Endothelial cell of umbilical vein (primary cell): ENCODE results near the gene SERPINA9. TPM values are rescaled to one million over a fixed set of nuclear protein-coding genes. Genes with fewer than 3 reads are reported as not detected.

Experiments
- BruUV-seq: library from RNA; stranded (reverse); fragments of 400-500 nt; replicated peaks from 2 replicates; lab custom pipeline; 2021; lab: Mats Ljungman, UMichigan
- CTCF ChIA-PET: fragments of 300-600, 350-600 bp; sonication (Branson Sonifier 250); formaldehyde crosslinking; loops from one replicate; lab custom pipeline; 2021; ENCODE audit warnings: antibody characterized with exemption, inconsistent platforms; lab: Charles Lee
- POLR2A ChIA-PET: fragments of 300-600, 350-600 bp; sonication (Branson Sonifier 250); formaldehyde crosslinking; loops from one replicate; lab custom pipeline; 2021; ENCODE audit warnings: antibody characterized with exemption, inconsistent platforms; lab: Charles Lee
- DNase-seq: peaks from one replicate; pipeline ENCODE4 v3.0.0-alpha.2; 2011; ENCODE audit warnings: low read depth, low spot score
- FAIRE-seq: peaks from 2 replicates; lab custom pipeline; 2011; peaks lifted over from hg19 to GRCh38; lab: Jason Lieb, UNC
- H2AFZ ChIP-seq: 2 replicates; pipeline ENCODE4 v1.6.0; 2012; ENCODE audit warnings: low read depth, low read length, control low read depth, inconsistent platforms
- H3K27ac ChIP-seq: 2 replicates; pipeline ENCODE4 v1.5.1; 2011; ENCODE audit warnings: low read depth, mild to moderate bottlenecking, control low read depth, low read length, moderate library complexity; ENCODE audit not compliant: insufficient read depth
- H3K27me3 ChIP-seq, 2 experiments: 2 replicates each; pipeline versions ENCODE4 v1.6.0 to v1.6.1; 2011; ENCODE audit warnings: low read length in 2 of 2, mixed read lengths in 1 of 2; ENCODE audit not compliant: control insufficient read depth in 2 of 2, insufficient read depth in 2 of 2
- H3K36me3 ChIP-seq, 2 experiments: 2 replicates in 1 of 2; 3 replicates in 1 of 2; pipeline ENCODE4 v1.5.1; 2011; ENCODE audit warnings: low read length in 2 of 2, mild to moderate bottlenecking in 1 of 2, moderate library complexity in 1 of 2; ENCODE audit not compliant: control insufficient read depth in 2 of 2, insufficient read depth in 2 of 2; ENCODE audit errors: extremely low read depth in 1 of 2
- H3K4me1 ChIP-seq: 3 replicates; pipeline ENCODE4 v1.5.1; 2011; ENCODE audit warnings: mild to moderate bottlenecking, low read length; ENCODE audit not compliant: control insufficient read depth, insufficient read depth; ENCODE audit errors: extremely low read depth
- H3K4me2 ChIP-seq: 2 replicates; pipeline ENCODE4 v1.6.1; 2011; ENCODE audit warnings: low read length, control low read depth, mixed read lengths; ENCODE audit not compliant: insufficient read depth
- H3K4me3 ChIP-seq, 3 experiments: fragments of 200-600 bp in 1 of 3; sonication (generic), shearing (Covaris generic) in 1 of 3; replicated peaks in 1 of 3; 2 replicates each; pipeline ENCODE4 v1.5.1; 2011 to 2016; ENCODE audit warnings: control low read depth in 3 of 3, low read length in 3 of 3, mild to moderate bottlenecking in 2 of 3, inconsistent platforms in 1 of 3, low read depth in 1 of 3, moderate library complexity in 1 of 3; ENCODE audit not compliant: insufficient read depth in 1 of 3
- H3K79me2 ChIP-seq: 2 replicates; pipeline ENCODE4 v1.6.0; 2012; ENCODE audit warnings: low read length, inconsistent platforms; ENCODE audit not compliant: control insufficient read depth, insufficient read depth
- H3K9ac ChIP-seq: replicated peaks from 2 replicates; pipeline ENCODE3; 2011; ENCODE audit warnings: low read length, control low read depth; ENCODE audit not compliant: insufficient read depth; ENCODE audit errors: extremely low read depth
- H3K9me1 ChIP-seq: replicated peaks from 3 replicates; pipeline ENCODE4 v1.6.0; 2011; ENCODE audit warnings: mild to moderate bottlenecking, low read length; ENCODE audit not compliant: control insufficient read depth, insufficient read depth; ENCODE audit errors: extremely low read depth
- H3K9me3 ChIP-seq: replicated peaks from 2 replicates; pipeline ENCODE4 v1.5.1; 2012; ENCODE audit warnings: low read length, inconsistent platforms; ENCODE audit not compliant: control insufficient read depth, insufficient read depth
- H4K20me1 ChIP-seq: replicated peaks from 2 replicates; pipeline ENCODE3; 2011; ENCODE audit warnings: mild to moderate bottlenecking, low read length; ENCODE audit not compliant: control insufficient read depth, insufficient read depth; ENCODE audit errors: extremely low read depth
- CTCF ChIP-seq, 2 donors: IDR thresholded peaks; 1 replicate in 1 of 2; 2 replicates in 1 of 2; pipeline ENCODE4 v1.5.1; 2011; ENCODE audit warnings: low read length in 2 of 2, mild to moderate bottlenecking in 2 of 2, moderate library complexity in 2 of 2, control low read depth in 1 of 2, inconsistent platforms in 1 of 2, low read depth in 1 of 2; ENCODE audit not compliant: insufficient read depth in 1 of 2; ENCODE audit errors: extremely low read depth in 1 of 2
- FOS ChIP-seq: IDR thresholded peaks from 2 replicates; pipeline ENCODE4 v1.6.1; 2011; ENCODE audit warnings: mild to moderate bottlenecking, low read length, moderate library complexity, borderline replicate concordance; ENCODE audit not compliant: insufficient read depth
- MAX ChIP-seq: IDR thresholded peaks from 2 replicates; pipeline ENCODE4 v1.6.1; 2011; ENCODE audit not compliant: insufficient read depth, insufficient read length
- MYC ChIP-seq: IDR thresholded peaks from one replicate; pipeline ENCODE4 v1.6.1; 2011; ENCODE audit warnings: mild to moderate bottlenecking, low read depth, low read length
- POLR2AphosphoS5 ChIP-seq: IDR thresholded peaks from 2 replicates; pipeline ENCODE4 v1.6.1; 2012; ENCODE audit warnings: low read depth, mild to moderate bottlenecking, control low read depth, low read length, moderate library complexity; ENCODE audit not compliant: insufficient read depth
- dilution Hi-C: fragments of 300-500 bp; cut with MboI; formaldehyde crosslinking; loops from one replicate; pipeline ENCODE4 v1.15.0; 2019; ENCODE audit warnings: low sequenced_read_pairs; ENCODE audit not compliant: extremely low pct_ligation_motif_present
- intact Hi-C: fragments of 100-400 bp; cut with micrococcal nuclease; formaldehyde crosslinking; loops from one replicate; pipeline ENCODE4 v1.10.0; 2022
- polyA plus RNA-seq, 4 experiments: library from polyadenylated mRNA; depleted of rRNA in 3 of 4; stranded (reverse) in 3 of 4; unstranded in 1 of 4; fragments of >200 nt; gene quantifications; 2 replicates each; pipeline versions ENCODE4 v1.2.1 to v1.2.3, GENCODE V29; 2011 to 2012; ENCODE audit warnings: missing spikeins in 1 of 4
- total RNA-seq: library from RNA; stranded (reverse); gene quantifications from 2 replicates; pipeline ENCODE4 v1.2.3, GENCODE V29; 2021

The SERPINA9 gene
- total and polyA plus RNA-seq, 2 donors (not counting 3 experiments of a cell fraction or from before 2014, with no cell fraction given): not detected

GRCh38 chr14:94445003-94445402 is 31.0 kb downstream of the SERPINA9 start:
- H3K36me3 ChIP-seq: no peaks in the 10 kb centered on the region
- no peaks in the 10 kb centered on the region for H3K9me3 ChIP-seq
- H3K9me1 ChIP-seq: no peaks in the 10 kb centered on the region
- no peak overlapping the region for H3K4me2 ChIP-seq
- TF ChIP-seq CTCF (IDR thresholded peaks at IDR 0.05; ENCODE audit: extremely low read depth in 1 of 2, insufficient read depth in 1 of 2, low read depth in 1 of 2, low read length in 2 of 2) (no peak), MAX (no peak), FOS (no peak), MYC (no peak), POLR2AphosphoS5 (no peak)
- POLR2A ChIA-PET: no interaction called here
- intact Hi-C loops (no loop called here), dilution Hi-C loops (no loop called here)
- CTCF ChIA-PET: interaction anchor here (0.7 to 1.7 kb wide), 4 partner anchors 10 to 89 kb away, joined by 3 to 5 read pairs (median 4); no protein-coding TSS in a partner anchor
- H3K9ac ChIP-seq: no peak overlapping the region
- no peak for FAIRE-seq
- no peak overlapping the region for H3K4me3 ChIP-seq
- DNase-seq: no peak
- no peaks in the 10 kb centered on the region for H3K4me1 ChIP-seq
- H3K27ac ChIP-seq: no peak overlapping the region
- no TSS peak for BruUV-seq
- no peaks in the 10 kb centered on the region for H3K79me2 ChIP-seq
- H4K20me1 ChIP-seq: no peaks in the 10 kb centered on the region
- no peaks in the 10 kb centered on the region for H3K27me3 ChIP-seq
- no peak overlapping the region for H2AFZ ChIP-seq
